Suppressor macrophage treated with lipopolysaccharide for 4 hours (primary cell): ENCODE measurements around the gene CEP112.

Source experiments
- DNase-seq: peaks from one replicate; pipeline ENCODE4 v3.0.0-alpha.2; 2020

The CEP112 gene

DNA sequence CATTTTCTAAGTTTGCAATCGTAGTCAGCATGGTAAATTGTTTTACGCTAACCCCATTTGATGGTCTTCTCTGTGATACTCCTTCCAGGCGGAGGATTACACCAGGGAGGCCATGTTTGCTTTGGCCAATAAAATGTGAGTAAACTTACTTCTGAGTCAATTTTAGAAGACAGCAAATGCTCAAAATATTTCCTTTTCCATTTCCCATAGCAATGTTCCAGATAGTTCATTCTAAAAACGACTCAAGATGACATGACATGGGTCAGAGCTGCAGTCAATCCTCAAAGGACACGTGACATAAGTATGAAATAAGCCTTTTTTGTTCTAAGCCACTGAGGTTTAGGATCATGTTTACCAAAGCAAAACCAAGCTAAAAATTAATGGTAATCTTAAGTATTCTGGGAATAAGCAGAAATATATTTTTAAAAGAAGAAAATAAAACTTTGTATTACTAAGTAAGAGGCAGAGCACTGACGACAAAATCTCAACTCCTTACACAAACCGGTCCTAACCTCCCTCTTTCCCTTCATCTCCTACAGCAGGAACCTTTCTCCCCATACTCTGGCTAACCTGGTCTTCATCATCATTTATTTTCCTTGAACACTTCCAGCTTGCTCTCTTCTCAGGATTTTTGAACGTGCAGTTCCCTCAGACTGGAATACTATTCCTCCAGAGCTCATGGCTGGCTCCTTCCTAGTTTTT, 266.2 kb downstream of the CEP112 start:
- no peak for DNase-seq

DNA sequence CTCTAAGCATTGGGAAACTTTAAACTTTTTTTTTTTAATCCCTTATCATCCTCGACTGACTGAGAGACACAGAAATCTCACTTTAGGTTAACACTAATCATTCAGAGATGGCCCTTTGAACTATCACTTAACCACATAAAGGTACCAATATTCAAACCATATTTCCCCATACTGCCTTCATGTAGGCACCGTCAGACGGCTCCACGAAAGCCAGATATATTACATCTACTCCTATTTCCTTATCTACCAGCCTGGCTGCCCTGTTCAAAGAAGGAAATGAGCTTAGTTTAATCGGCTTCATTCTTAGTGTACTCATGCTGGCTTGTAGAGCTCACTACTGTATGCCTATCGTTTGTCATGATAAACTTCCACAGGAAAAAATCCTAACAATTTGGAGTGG, 270.9 kb downstream of the CEP112 start:
- no peak for DNase-seq

DNA sequence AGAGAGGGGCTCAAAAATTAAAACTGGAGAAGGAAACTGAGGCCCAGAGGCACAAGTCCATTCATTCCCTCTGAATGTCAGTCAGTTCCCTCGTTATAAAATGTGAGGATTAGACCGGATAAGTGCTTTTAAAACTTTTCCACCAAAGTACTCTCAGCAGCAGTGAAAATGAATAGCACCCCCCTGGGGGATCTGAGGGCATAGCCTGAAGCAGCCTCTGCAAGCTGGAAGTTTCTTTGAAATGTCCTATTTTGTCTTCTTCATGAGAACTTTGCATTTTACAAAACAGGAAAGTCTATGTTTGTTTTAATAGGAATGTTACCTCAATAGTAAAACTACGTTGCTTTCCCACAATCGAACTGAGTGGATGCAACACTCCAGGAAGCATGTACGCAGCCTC, 273.0 kb downstream of the CEP112 start:
- no peak for DNase-seq

- no peak for DNase-seq
Measured at GRCh38 chr17:65918500-65918899, 273.4 kb downstream of the CEP112 start.

GRCh38 chr17:65917560-65917959, 274.4 kb downstream of the CEP112 start:
- no peak for DNase-seq

GRCh38 chr17:65916425-65916824, 275.5 kb downstream of the CEP112 start:
- no peak for DNase-seq

- no peak for DNase-seq
Measured at GRCh38 chr17:65914784-65915342, 277.1 kb downstream of the CEP112 start.

GRCh38 chr17:65913326-65913850, 278.5 kb downstream of the CEP112 start:
- DNase-seq, result no peak

GRCh38 chr17:65910836-65911235, 281.1 kb downstream of the CEP112 start:
- no peak for DNase-seq

GRCh38 chr17:65902831-65903522, 289.0 kb downstream of the CEP112 start:
- no peak for DNase-seq

GRCh38 chr17:65902155-65902554, 289.8 kb downstream of the CEP112 start:
- DNase-seq, result no peak

DNA sequence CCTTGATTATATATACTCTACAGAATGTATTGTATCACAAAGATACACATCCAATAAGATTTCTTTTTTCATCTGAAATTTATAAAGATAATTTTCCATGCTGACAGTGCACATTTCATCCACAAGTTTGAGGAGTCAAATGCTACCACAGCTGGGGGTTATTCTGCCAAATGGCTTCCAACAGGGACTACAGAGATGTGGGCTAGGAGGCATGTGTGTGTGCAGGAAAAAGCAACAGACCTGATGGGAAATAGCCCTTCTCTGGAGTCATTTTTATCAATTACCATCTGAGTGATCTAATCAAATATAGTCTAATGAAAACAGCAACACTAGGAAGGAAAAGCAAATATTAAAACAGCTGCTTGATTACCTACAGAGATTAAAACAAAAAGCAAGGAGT, 290.5 kb downstream of the CEP112 start:
- no peak for DNase-seq

- DNase-seq, result no peak
Measured at GRCh38 chr17:65900216-65900615, 291.7 kb downstream of the CEP112 start.

GRCh38 chr17:65898651-65899050, 293.3 kb downstream of the CEP112 start:
- no peak for DNase-seq

DNA sequence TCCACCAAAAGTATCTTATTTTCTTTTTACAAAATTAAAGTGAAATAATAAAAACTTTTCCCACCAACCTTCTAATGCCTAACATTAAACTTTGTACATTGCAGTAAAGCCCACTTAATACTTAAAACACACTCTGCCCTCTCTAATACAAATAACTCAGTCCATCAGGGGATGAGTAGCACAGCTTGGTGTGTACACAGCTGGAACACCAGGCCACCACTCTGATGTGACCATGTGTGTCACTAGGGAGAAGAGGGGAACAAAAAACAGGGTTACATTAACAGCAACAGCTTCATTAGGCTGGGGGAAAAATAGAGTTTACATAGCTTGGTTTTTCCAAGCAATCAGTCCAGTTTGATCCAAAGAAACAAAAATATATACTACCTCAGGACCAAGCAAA, 295.0 kb downstream of the CEP112 start:
- no peak for DNase-seq

- no peak for DNase-seq
Measured at GRCh38 chr17:65895969-65896368, 296.0 kb downstream of the CEP112 start.

- no peak for DNase-seq
Measured at GRCh38 chr17:65893692-65894279, 298.1 kb downstream of the CEP112 start.

GRCh38 chr17:65892912-65893377, 299.0 kb downstream of the CEP112 start:
- no peak for DNase-seq

- no peak for DNase-seq
Measured at GRCh38 chr17:65891231-65891735, 300.6 kb downstream of the CEP112 start.

- DNase-seq, result no peak
Measured at GRCh38 chr17:65888649-65889048, 303.3 kb downstream of the CEP112 start.

DNA sequence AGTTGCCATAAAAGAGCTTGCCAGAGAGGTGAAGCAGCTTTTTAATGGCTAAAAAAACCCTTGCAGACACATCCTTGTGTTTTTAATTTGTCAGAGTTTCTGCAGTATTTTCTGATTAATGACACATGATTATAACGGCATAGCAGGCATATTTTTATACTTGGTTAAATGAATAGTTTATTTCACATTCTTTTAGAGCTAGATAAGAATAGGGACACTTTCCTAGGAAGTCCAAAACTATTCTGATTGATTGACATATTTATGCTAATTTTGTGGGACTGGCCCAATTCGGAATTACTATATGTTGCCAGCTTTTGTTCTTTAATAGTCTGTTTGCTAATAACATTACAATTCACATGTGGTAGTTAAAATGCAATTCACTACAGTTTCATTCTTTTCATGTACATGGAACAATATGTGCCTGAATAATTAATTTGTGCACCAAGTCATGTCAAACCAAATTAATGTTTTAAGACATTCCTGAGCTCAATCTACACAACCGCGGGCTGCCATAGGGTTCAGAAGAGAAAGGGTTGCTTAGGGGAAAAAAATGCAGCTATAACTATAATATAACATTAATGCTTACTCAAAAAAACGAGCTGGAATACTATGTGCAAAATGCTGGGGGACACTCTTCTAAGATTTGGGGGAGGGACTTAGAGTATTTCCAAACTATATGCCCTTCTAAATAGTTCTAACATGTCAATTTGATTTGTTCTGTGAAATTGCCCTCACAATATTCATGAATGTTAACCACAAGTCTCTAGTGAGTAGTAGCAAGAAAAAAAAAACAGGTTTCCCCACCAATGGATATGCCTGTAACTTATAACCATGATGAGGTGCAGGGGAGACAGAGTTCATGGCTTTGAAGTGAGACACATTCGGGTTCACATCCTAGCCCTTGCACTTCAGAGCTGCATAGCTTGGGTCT, 305.4 kb downstream of the CEP112 start:
- DNase-seq, result no peak
